ENCODE results near the gene SPTLC1. TPM values are rescaled to one million over a fixed set of nuclear protein-coding genes. Genes with fewer than 3 reads are reported as not detected.

SPTLC1 gene
- total RNA-seq, 1 experiment from 2014 or later, result 63.3 TPM

DNA sequence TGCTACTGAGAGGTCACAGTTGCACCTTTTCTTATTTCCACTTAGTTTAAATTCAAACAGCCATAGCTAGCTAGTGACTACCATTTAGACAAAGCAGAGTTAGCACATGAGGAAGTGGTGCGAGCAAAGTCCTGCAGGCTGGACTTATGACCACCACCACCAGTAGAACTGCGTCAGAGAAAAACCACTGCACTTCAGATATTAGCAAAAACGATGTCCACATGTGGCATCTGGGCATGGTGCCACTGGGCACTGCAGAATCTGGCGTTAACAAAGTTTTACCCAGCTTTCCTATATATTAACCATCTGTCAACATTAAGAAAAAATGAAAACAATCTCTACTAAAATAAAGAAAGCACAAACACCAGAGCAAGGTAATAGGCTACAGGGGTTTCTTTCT is 80.1 kb downstream of the SPTLC1 start:
- intact Hi-C loops (cut with micrococcal nuclease), result no loop called here
- no peaks in the 10 kb centered on the region for H3K9me3 ChIP-seq (ENCODE audit: low read length)
- H3K9ac ChIP-seq (ENCODE audit: low read length), result no peak overlapping the region
- no peaks in the 10 kb centered on the region for H3K79me2 ChIP-seq (ENCODE audit: low read length)
- H3K9me2 ChIP-seq (replicated peaks; ENCODE audit: low read length), result no peaks in the 10 kb centered on the region
- CTCF ChIA-PET, result no interaction called here
- 0 out of 2 replicates have a peak, but pooled peaks cover 3% of the 10 kb centered on the region for H3K36me3 ChIP-seq (ENCODE audit: low read depth, low read length)
- TF ChIP-seq EZH2phosphoT487 (IDR thresholded peaks at IDR 0.05; ENCODE audit: borderline replicate concordance, low read length) (no peak), EZH2 (IDR thresholded peaks at IDR 0.05; ENCODE audit: low read length, unreplicated experiment) (no peak)
- TF ChIP-seq, protein P1, sequence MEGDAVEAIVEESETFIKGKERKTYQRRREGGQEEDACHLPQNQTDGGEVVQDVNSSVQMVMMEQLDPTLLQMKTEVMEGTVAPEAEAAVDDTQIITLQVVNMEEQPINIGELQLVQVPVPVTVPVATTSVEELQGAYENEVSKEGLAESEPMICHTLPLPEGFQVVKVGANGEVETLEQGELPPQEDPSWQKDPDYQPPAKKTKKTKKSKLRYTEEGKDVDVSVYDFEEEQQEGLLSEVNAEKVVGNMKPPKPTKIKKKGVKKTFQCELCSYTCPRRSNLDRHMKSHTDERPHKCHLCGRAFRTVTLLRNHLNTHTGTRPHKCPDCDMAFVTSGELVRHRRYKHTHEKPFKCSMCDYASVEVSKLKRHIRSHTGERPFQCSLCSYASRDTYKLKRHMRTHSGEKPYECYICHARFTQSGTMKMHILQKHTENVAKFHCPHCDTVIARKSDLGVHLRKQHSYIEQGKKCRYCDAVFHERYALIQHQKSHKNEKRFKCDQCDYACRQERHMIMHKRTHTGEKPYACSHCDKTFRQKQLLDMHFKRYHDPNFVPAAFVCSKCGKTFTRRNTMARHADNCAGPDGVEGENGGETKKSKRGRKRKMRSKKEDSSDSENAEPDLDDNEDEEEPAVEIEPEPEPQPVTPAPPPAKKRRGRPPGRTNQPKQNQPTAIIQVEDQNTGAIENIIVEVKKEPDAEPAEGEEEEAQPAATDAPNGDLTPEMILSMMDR (conservative IDR thresholded peaks at IDR 0.05; ENCODE audit: low read depth, low read length), result no peak
- H3K27ac ChIP-seq (ENCODE audit: low read length), result no peak overlapping the region
- no TSS peak for BruUV-seq (replicated peaks)
- H3K4me3 ChIP-seq (ENCODE audit: low read length), result no peak overlapping the region
- H3F3A ChIP-seq (ENCODE audit: low read length, unreplicated experiment), result no peaks in the 10 kb centered on the region
- no peak for ATAC-seq
- H2AFZ ChIP-seq (ENCODE audit: low read length), result no peak overlapping the region
- no peaks in the 10 kb centered on the region for H3K4me1 ChIP-seq (ENCODE audit: insufficient read depth, low read length)
- POLR2A ChIA-PET (ENCODE audit: unreplicated experiment), result no interaction called here
- H3K4me2 ChIP-seq (ENCODE audit: low read length), result no peak overlapping the region
- DNase-seq, result no peak
- no peaks in the 10 kb centered on the region for H4K20me1 ChIP-seq (ENCODE audit: low read length)
- H3K27me3 ChIP-seq (ENCODE audit: low read length), result no peaks in the 10 kb centered on the region

DNA sequence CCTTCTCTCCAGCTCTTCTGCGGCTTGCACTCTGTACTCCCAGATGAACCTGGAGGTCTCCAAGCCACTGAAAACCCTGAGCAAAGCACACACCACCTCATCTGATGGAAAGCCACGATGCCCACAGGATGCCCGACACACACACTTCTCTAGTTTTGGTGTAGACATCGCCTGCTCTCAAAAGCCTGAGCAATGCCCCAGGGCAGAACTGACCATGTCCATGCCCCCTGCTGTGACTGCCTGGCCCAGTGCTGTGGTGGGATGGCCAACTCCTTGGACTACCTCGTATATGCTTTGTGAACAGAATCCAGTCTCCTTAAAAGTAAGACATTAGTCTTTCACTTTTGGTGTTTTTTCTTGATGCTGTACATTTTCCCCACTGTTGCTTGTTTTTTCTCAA is 81.2 kb downstream of the SPTLC1 start:
- Histone ChIP-seq H3K9me3 (ENCODE audit: low read length) (no peaks in the 10 kb centered on the region), H3K4me1 (ENCODE audit: insufficient read depth, low read length) (no peaks in the 10 kb centered on the region), H3K27ac (ENCODE audit: low read length) (no peak overlapping the region), H3K9me2 (replicated peaks; ENCODE audit: low read length) (no peaks in the 10 kb centered on the region), H3K9ac (ENCODE audit: low read length) (no peak overlapping the region), H3K36me3 (ENCODE audit: low read depth, low read length) (0 out of 2 replicates have a peak, but pooled peaks cover 3% of the 10 kb centered on the region), H3K4me2 (ENCODE audit: low read length) (no peak overlapping the region), H3K27me3 (ENCODE audit: low read length) (no peaks in the 10 kb centered on the region), H3K4me3 (ENCODE audit: low read length) (no peak overlapping the region), H4K20me1 (ENCODE audit: low read length) (no peaks in the 10 kb centered on the region), H3K79me2 (ENCODE audit: low read length) (no peaks in the 10 kb centered on the region), H3F3A (ENCODE audit: low read length, unreplicated experiment) (no peaks in the 10 kb centered on the region), H2AFZ (ENCODE audit: low read length) (no peak overlapping the region)
- DNase-seq, result no peak
- POLR2A ChIA-PET (ENCODE audit: unreplicated experiment), result no interaction called here
- TF ChIP-seq EZH2phosphoT487 (IDR thresholded peaks at IDR 0.05; ENCODE audit: borderline replicate concordance, low read length), result no peak
- no peak for TF ChIP-seq EZH2 (IDR thresholded peaks at IDR 0.05; ENCODE audit: low read length, unreplicated experiment)
- TF ChIP-seq, protein P1 (conservative IDR thresholded peaks at IDR 0.05; ENCODE audit: low read depth, low read length), result no peak
- intact Hi-C loops (cut with micrococcal nuclease), result no loop called here
- CTCF ChIA-PET, result no interaction called here
- ATAC-seq, result no peak
- BruUV-seq (replicated peaks), result no TSS peak

DNA sequence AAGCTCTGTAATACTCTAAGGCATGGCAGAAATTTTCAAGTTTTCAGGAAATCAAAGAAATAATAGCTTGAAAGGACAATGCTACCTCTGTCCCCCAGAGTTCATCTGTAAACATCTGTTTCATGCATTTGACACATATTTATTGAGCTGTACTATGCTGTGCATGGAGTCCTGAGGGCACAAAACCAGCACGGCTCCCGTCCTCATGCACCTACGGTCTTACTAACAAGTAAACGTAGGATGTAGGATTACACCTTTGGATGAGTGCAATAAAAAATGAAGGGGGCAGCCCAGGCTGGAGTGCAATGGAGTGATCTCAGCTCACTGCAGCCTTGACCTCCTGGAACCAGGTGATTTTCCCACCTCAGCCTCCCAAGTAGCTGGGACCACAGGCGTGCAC is 81.9 kb downstream of the SPTLC1 start:
- no peak for ATAC-seq
- H3F3A ChIP-seq (ENCODE audit: low read length, unreplicated experiment), result no peaks in the 10 kb centered on the region
- intact Hi-C loops (cut with micrococcal nuclease), result no loop called here
- no peak overlapping the region for H3K27ac ChIP-seq (ENCODE audit: low read length)
- POLR2A ChIA-PET (ENCODE audit: unreplicated experiment), result no interaction called here
- 0 out of 2 replicates have a peak, but pooled peaks cover 3% of the 10 kb centered on the region for H3K36me3 ChIP-seq (ENCODE audit: low read depth, low read length)
- H3K4me2 ChIP-seq (ENCODE audit: low read length), result no peak overlapping the region
- no TSS peak for BruUV-seq (replicated peaks)
- H4K20me1 ChIP-seq (ENCODE audit: low read length), result no peaks in the 10 kb centered on the region
- no peak overlapping the region for H3K4me3 ChIP-seq (ENCODE audit: low read length)
- no peak for DNase-seq
- no peaks in the 10 kb centered on the region for H3K4me1 ChIP-seq (ENCODE audit: insufficient read depth, low read length)
- CTCF ChIA-PET, result no interaction called here
- H3K9me3 ChIP-seq (ENCODE audit: low read length), result no peaks in the 10 kb centered on the region
- TF ChIP-seq EZH2 (IDR thresholded peaks at IDR 0.05; ENCODE audit: low read length, unreplicated experiment) (no peak), EZH2phosphoT487 (IDR thresholded peaks at IDR 0.05; ENCODE audit: borderline replicate concordance, low read length) (no peak)
- TF ChIP-seq, protein P1 (conservative IDR thresholded peaks at IDR 0.05; ENCODE audit: low read depth, low read length), result no peak
- no peaks in the 10 kb centered on the region for H3K27me3 ChIP-seq (ENCODE audit: low read length)
- H3K9me2 ChIP-seq (replicated peaks; ENCODE audit: low read length), result no peaks in the 10 kb centered on the region
- H2AFZ ChIP-seq (ENCODE audit: low read length), result no peak overlapping the region
- H3K9ac ChIP-seq (ENCODE audit: low read length), result no peak overlapping the region
- no peaks in the 10 kb centered on the region for H3K79me2 ChIP-seq (ENCODE audit: low read length)
